A673 (cell line): ENCODE measurements around the gene NAV2. TPM values are rescaled to one million over a fixed set of nuclear protein-coding genes. Genes with fewer than 3 reads are reported as not detected.

Experiments
- BruUV-seq: library from RNA; stranded (reverse); fragments of 400-500 nt; replicated peaks from 2 replicates; lab custom pipeline; 2021; lab: Mats Ljungman, UMichigan
- CTCF ChIA-PET: fragments of 300-600 bp; sonication (Branson Sonifier 250); formaldehyde crosslinking; loops from one replicate; lab custom pipeline; 2022; ENCODE audit warnings: antibody characterized with exemption; lab: Charles Lee
- POLR2A ChIA-PET: fragments of 300-600 bp; sonication (Branson Sonifier 250); formaldehyde crosslinking; loops from one replicate; lab custom pipeline; 2022; ENCODE audit warnings: antibody characterized with exemption; ENCODE audit not compliant: low non-redundant PET; lab: Charles Lee
- DNase-seq: peaks from one replicate; pipeline ENCODE4 v3.0.0-alpha.2; 2015; ENCODE audit warnings: low spot score
- H3K27ac ChIP-seq: fragments of 200-600 bp; sonication (generic); 2 replicates; pipeline ENCODE4 v1.5.1; 2016; ENCODE audit warnings: mixed run types, low read depth, mild to moderate bottlenecking, mixed read lengths, antibody characterized with exemption, low read length; ENCODE audit not compliant: poor library complexity, severe bottlenecking
- H3K27me3 ChIP-seq: fragments of 200-600 bp; sonication (generic); replicated peaks from 2 replicates; pipeline ENCODE4 v1.6.1; 2017; ENCODE audit warnings: mixed run types, low read depth, mild to moderate bottlenecking, mixed read lengths, antibody characterized with exemption, low read length; ENCODE audit not compliant: insufficient read depth, poor library complexity
- H3K36me3 ChIP-seq: fragments of 200-600 bp; sonication (generic); 2 replicates; pipeline ENCODE4 v1.6.1; 2016; ENCODE audit warnings: mixed run types, mild to moderate bottlenecking, mixed read lengths, antibody characterized with exemption, low read length; ENCODE audit not compliant: insufficient read depth, poor library complexity, severe bottlenecking
- H3K4me1 ChIP-seq: fragments of 200-600 bp; sonication (generic); 2 replicates; pipeline ENCODE4 v1.6.1; 2017; ENCODE audit warnings: mixed run types, mild to moderate bottlenecking, mixed read lengths, antibody characterized with exemption, low read length; ENCODE audit not compliant: insufficient read depth, poor library complexity, severe bottlenecking
- H3K4me3 ChIP-seq: fragments of 200-600 bp; sonication (generic); 2 replicates; pipeline ENCODE4 v1.5.1; 2016; ENCODE audit warnings: low read depth, mixed run types, mild to moderate bottlenecking, mixed read lengths, low read length; ENCODE audit not compliant: poor library complexity, severe bottlenecking
- H3K9me3 ChIP-seq: fragments of 200-600 bp; sonication (generic); 2 replicates; pipeline ENCODE4 v1.6.1; 2016; ENCODE audit warnings: mixed run types, low read depth, mild to moderate bottlenecking, mixed read lengths, antibody characterized with exemption, low read length; ENCODE audit not compliant: poor library complexity, severe bottlenecking
- CTCF ChIP-seq: fragments of 300-800, 200-600 bp; sonication (generic); conservative IDR thresholded peaks from 2 replicates; pipeline ENCODE4 v1.5.1; 2017; ENCODE audit warnings: low read depth, mild to moderate bottlenecking, antibody characterized with exemption, low read length, moderate library complexity, mixed read lengths
- EZH2 ChIP-seq: fragments of 200-600 bp; sonication (generic); IDR thresholded peaks from 2 replicates; pipeline ENCODE4 v1.6.1; 2017; ENCODE audit warnings: borderline replicate concordance, low read depth, mild to moderate bottlenecking, mixed read lengths, antibody characterized with exemption, low read length; ENCODE audit not compliant: poor library complexity, severe bottlenecking
- intact Hi-C: fragments of 100-400 bp; cut with micrococcal nuclease; formaldehyde crosslinking; loops from one replicate; pipeline ENCODE4 v1.10.0; 2022; ENCODE audit not compliant: unreplicated experiment
- total RNA-seq: library from RNA; stranded (reverse); gene quantifications from 2 replicates; pipeline ENCODE4 v1.2.3, GENCODE V29; 2021

Gene NAV2
- total RNA-seq, 1 experiment from 2014 or later, result not detected

GRCh38 chr11:20015529-20016427, 303.1 kb downstream of the NAV2 start:
- ChIA-PET CTCF (no interaction called here), POLR2A (interaction anchor here (0.6 kb wide), 1 partner anchor 1035 kb away, joined by 3 read pairs; no protein-coding TSS in a partner anchor)
- H3K36me3 ChIP-seq, result no peaks in the 10 kb centered on the region
- no peaks in the 10 kb centered on the region for H3K9me3 ChIP-seq
- H3K27ac ChIP-seq, result no peak overlapping the region
- intact Hi-C loops, result no loop called here
- TF ChIP-seq CTCF (no peak), EZH2 (no peak)
- no peaks in the 10 kb centered on the region for H3K27me3 ChIP-seq
- BruUV-seq, result no TSS peak
- no peaks in the 10 kb centered on the region for H3K4me1 ChIP-seq
- no peak overlapping the region for H3K4me3 ChIP-seq
- no peak for DNase-seq

- TF ChIP-seq CTCF (no peak), EZH2 (no peak)
- CTCF ChIA-PET, result no interaction called here
Observed at GRCh38 chr11:20016526-20016925, 303.9 kb downstream of the NAV2 start.

GRCh38 chr11:20017320-20017719, 304.7 kb downstream of the NAV2 start:
- Histone ChIP-seq H3K27me3 (no peaks in the 10 kb centered on the region), H3K4me3 (no peak overlapping the region), H3K36me3 (no peaks in the 10 kb centered on the region), H3K9me3 (no peaks in the 10 kb centered on the region), H3K27ac (no peak overlapping the region), H3K4me1 (no peaks in the 10 kb centered on the region)
- BruUV-seq, result no TSS peak
- TF ChIP-seq CTCF, result no peak
- TF ChIP-seq EZH2, result no peak
- intact Hi-C loops, result no loop called here
- no peak for DNase-seq
- CTCF ChIA-PET, result no interaction called here
- POLR2A ChIA-PET, result no interaction called here

More at GRCh38 chr11:20016526-20016925, 303.9 kb downstream of the NAV2 start:
- Histone ChIP-seq H3K4me1 (no peaks in the 10 kb centered on the region), H3K4me3 (no peak overlapping the region), H3K9me3 (no peaks in the 10 kb centered on the region), H3K27ac (no peak overlapping the region), H3K36me3 (no peaks in the 10 kb centered on the region), H3K27me3 (no peaks in the 10 kb centered on the region)
- BruUV-seq, result no TSS peak
- intact Hi-C loops, result no loop called here
- DNase-seq, result no peak
- POLR2A ChIA-PET, result no interaction called here
